ENCODE data around the gene TOPBP1. TPM values are rescaled to one million over a fixed set of nuclear protein-coding genes. Genes with fewer than 3 reads are reported as not detected.

The TOPBP1 gene
- 16.5 TPM for polyA plus RNA-seq (2012; ENCODE audit: insufficient read depth, insufficient read length, low read depth)

DNA sequence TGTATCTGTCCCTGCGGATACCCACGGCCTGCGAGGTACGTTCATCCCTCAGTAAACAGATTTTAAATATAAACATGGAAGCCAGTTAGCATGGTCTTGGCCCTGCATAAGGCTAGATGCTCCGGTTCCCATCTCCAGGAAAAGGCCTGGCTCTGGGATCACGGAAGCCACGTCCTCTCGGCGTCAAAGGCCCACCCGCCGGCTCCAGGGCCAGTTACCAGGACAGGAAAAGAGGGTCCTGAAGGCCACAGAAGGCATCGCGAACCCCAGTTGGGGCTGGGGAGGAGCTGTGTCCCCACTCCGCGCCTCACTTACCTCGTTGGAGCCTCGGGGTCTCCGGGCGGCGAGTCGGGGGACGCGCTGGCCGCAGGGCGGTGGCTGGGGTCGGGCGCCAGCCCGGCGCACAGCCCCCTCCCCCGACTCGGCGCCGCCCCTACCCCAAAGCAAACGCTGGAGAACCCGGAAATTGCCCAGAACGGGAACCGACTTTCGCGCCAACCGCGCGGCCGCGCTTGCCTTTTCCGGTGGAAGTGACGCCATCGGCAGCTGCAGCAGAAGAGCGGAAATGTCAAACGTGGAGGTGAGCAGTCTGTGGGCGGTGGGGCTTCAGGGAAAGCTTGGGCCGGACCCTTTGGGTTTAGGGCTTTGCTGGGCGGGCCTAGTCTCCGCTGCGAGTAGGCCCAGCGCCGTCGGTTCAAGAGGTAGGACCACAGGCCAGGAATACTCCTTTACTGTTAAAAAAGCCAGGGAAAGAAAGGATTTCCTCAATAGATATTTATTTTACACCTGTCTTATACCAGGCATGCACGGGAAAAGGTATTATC lies at the start of gene TOPBP1:
Gene TOPBP1 (minus strand): TSS at position 488 of the 824 bp plus-strand sequence. CDS start 814 bp downstream, outside the sequence.
- TF ChIP-seq, protein P1, sequence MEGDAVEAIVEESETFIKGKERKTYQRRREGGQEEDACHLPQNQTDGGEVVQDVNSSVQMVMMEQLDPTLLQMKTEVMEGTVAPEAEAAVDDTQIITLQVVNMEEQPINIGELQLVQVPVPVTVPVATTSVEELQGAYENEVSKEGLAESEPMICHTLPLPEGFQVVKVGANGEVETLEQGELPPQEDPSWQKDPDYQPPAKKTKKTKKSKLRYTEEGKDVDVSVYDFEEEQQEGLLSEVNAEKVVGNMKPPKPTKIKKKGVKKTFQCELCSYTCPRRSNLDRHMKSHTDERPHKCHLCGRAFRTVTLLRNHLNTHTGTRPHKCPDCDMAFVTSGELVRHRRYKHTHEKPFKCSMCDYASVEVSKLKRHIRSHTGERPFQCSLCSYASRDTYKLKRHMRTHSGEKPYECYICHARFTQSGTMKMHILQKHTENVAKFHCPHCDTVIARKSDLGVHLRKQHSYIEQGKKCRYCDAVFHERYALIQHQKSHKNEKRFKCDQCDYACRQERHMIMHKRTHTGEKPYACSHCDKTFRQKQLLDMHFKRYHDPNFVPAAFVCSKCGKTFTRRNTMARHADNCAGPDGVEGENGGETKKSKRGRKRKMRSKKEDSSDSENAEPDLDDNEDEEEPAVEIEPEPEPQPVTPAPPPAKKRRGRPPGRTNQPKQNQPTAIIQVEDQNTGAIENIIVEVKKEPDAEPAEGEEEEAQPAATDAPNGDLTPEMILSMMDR (IDR thresholded peaks at IDR 0.05; ENCODE audit: low read depth, low read length), result no peak
- no peaks in the 10 kb centered on the region for H3K4me1 ChIP-seq
- peaks cover 15% of the 10 kb centered on the region for H3K36me3 ChIP-seq
- no peaks in the 10 kb centered on the region for H3K9me3 ChIP-seq
- peak; percentile 89 for DNase-seq
- H3K4me3 ChIP-seq (ENCODE audit: low read depth, low read length), result peak within 1 kb of the TSS; percentile 98
- no peaks in the 10 kb centered on the region for H3K27me3 ChIP-seq

DNA sequence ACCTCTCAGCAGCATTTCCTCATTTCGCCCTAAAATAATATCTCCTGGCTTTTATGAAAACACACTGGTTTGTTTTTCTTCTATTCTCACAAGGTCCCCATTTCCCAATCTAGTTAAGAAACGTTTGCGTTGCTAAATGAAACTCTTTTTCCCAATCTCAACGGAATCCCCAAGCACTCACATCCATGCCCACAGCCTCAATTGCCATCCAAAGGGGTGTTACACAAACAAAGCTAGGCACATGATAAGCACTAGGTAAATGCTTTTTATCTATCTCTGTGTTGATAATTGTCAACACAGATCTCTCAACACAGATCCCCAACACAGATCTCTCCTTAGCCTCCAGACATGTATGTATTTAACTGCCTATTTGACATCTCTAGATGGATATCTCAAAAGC lies 49.3 kb upstream of the TOPBP1 start:
- Histone ChIP-seq H3K36me3 (no peaks in the 10 kb centered on the region), H3K4me3 (ENCODE audit: low read depth, low read length) (no peak overlapping the region), H3K9me3 (no peaks in the 10 kb centered on the region), H3K4me1 (no peaks in the 10 kb centered on the region), H3K27me3 (peaks cover 26% of the 10 kb centered on the region)
- no peak for DNase-seq
- TF ChIP-seq, protein P1 (IDR thresholded peaks at IDR 0.05; ENCODE audit: low read depth, low read length), result no peak

DNA sequence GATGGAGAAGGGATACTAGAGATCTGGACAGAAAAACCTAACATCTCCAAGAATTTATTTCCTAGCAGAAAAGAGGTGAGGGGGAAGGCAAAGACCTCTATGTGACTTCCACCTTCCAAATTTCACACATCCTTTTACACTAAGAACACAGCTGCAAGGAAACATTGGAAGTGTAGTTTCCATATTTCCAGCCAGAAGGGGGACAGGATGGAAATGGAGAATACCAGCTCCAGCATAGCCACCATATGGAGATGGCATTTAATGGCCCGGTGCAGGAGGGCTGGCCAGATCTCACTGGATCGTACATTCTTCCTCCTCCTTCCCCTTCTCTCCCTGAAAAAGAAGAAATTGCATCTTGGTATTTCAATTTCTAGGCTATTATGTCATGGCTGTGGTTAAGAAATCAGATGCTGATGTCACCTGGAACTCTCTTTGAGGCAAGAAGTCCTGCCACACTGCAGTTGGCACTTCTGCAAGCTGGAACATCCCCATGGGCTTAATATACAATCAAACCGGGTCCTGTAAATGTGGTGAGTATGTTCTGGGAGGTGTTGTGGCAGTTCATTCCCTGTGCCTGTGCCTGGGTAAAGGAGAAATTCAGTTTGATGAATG lies 47.5 kb upstream of the TOPBP1 start:
- TF ChIP-seq, protein P1 (IDR thresholded peaks at IDR 0.05; ENCODE audit: low read depth, low read length), result no peak
- Histone ChIP-seq H3K27me3 (peaks cover 37% of the 10 kb centered on the region), H3K4me3 (ENCODE audit: low read depth, low read length) (no peak overlapping the region), H3K36me3 (no peaks in the 10 kb centered on the region), H3K4me1 (no peaks in the 10 kb centered on the region), H3K9me3 (no peaks in the 10 kb centered on the region)
- DNase-seq, result no peak

DNA sequence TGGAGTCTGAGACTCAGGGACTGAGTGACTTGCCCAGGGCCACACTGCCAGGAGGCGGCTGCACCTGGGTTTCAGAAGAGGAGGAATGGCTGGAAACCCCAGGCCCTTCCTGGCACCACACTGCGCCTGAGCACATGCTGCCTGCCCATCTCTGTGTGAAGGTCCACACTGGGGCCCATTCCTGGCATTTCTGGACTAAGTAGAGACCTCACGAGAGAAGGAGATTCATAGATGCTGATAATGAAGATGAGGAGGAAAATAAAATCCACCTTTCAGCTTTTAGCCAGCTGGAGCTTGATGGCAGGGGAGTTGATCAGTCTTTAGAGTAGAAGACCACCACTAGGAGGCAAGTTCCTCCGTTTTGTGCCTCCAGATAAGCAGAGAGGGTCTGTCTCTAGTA lies 44.3 kb upstream of the TOPBP1 start:
- Histone ChIP-seq H3K4me1 (no peaks in the 10 kb centered on the region), H3K36me3 (no peaks in the 10 kb centered on the region), H3K27me3 (peaks cover 37% of the 10 kb centered on the region), H3K9me3 (no peaks in the 10 kb centered on the region), H3K4me3 (ENCODE audit: low read depth, low read length) (no peak overlapping the region)
- TF ChIP-seq, protein P1 (IDR thresholded peaks at IDR 0.05; ENCODE audit: low read depth, low read length), result no peak
- no peak for DNase-seq

DNA sequence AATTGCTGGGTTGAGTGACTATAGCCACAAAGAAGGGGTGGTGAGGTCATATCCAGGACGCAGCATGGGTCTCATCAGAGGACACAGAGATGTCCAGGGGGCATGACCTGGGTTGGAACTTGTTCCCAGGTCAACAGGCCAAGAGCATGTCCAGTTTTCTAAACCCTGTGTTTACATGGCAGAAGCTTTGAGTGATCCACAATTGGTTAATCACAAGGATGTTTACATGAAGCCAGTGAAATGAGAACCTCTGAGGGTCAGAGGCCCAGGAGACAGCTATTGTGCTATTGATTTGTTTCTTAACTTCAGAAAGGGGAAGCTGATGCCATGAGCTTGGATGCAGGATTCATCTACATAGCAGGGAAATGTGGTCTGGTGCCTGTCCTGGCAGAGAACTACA lies 42.2 kb upstream of the TOPBP1 start:
- no peak overlapping the region for H3K4me3 ChIP-seq (ENCODE audit: low read depth, low read length)
- no peaks in the 10 kb centered on the region for H3K4me1 ChIP-seq
- no peak for DNase-seq
- H3K9me3 ChIP-seq, result no peaks in the 10 kb centered on the region
- TF ChIP-seq, protein P1 (IDR thresholded peaks at IDR 0.05; ENCODE audit: low read depth, low read length), result no peak
- H3K27me3 ChIP-seq, result peaks cover 26% of the 10 kb centered on the region
- no peaks in the 10 kb centered on the region for H3K36me3 ChIP-seq

All from BE2C (cell line).